ENCODE results near the gene CRISPLD2.

Gene CRISPLD2

GRCh38 chr16:84816023-84816422 is 3.8 kb upstream of the CRISPLD2 start:
- H3K4me3 ChIP-seq (ENCODE audit: low read length) = no peak overlapping the region
- no peak for TF ChIP-seq EZH2 (optimal IDR thresholded peaks at IDR 0.05; ENCODE audit: low read depth, low read length)
- TF ChIP-seq, protein P1, sequence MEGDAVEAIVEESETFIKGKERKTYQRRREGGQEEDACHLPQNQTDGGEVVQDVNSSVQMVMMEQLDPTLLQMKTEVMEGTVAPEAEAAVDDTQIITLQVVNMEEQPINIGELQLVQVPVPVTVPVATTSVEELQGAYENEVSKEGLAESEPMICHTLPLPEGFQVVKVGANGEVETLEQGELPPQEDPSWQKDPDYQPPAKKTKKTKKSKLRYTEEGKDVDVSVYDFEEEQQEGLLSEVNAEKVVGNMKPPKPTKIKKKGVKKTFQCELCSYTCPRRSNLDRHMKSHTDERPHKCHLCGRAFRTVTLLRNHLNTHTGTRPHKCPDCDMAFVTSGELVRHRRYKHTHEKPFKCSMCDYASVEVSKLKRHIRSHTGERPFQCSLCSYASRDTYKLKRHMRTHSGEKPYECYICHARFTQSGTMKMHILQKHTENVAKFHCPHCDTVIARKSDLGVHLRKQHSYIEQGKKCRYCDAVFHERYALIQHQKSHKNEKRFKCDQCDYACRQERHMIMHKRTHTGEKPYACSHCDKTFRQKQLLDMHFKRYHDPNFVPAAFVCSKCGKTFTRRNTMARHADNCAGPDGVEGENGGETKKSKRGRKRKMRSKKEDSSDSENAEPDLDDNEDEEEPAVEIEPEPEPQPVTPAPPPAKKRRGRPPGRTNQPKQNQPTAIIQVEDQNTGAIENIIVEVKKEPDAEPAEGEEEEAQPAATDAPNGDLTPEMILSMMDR (IDR thresholded peaks at IDR 0.05; ENCODE audit: low read length) = no peak
- no peak for TF ChIP-seq EZH2phosphoT487 (IDR thresholded peaks at IDR 0.05; ENCODE audit: low read length)
- no peaks in the 10 kb centered on the region for H3K9me2 ChIP-seq (replicated peaks; ENCODE audit: insufficient read depth, low read length)
- H3K9me3 ChIP-seq (replicated peaks; ENCODE audit: insufficient read depth, low read length) = no peaks in the 10 kb centered on the region
- H3K27ac ChIP-seq (ENCODE audit: low read length) = no peak overlapping the region
- DNase-seq = no peak
- H3K79me2 ChIP-seq (ENCODE audit: low read length) = no peaks in the 10 kb centered on the region
- H3K27me3 ChIP-seq (replicated peaks; ENCODE audit: insufficient read depth, low read length) = peaks cover 64% of the 10 kb centered on the region
- no peak overlapping the region for H3K9ac ChIP-seq (ENCODE audit: low read length)
- no peaks in the 10 kb centered on the region for H4K20me1 ChIP-seq (ENCODE audit: insufficient read depth, low read length)
- H3F3A ChIP-seq (ENCODE audit: insufficient read depth, low read length) = no peaks in the 10 kb centered on the region
- H3K4me2 ChIP-seq (ENCODE audit: low read depth, low read length) = no peak overlapping the region
- no peaks in the 10 kb centered on the region for H3K4me1 ChIP-seq (ENCODE audit: low read length)
- H2AFZ ChIP-seq (ENCODE audit: low read length) = no peak overlapping the region
- no peaks in the 10 kb centered on the region for H3K36me3 ChIP-seq (replicated peaks; ENCODE audit: insufficient read depth, low read length)

DNA sequence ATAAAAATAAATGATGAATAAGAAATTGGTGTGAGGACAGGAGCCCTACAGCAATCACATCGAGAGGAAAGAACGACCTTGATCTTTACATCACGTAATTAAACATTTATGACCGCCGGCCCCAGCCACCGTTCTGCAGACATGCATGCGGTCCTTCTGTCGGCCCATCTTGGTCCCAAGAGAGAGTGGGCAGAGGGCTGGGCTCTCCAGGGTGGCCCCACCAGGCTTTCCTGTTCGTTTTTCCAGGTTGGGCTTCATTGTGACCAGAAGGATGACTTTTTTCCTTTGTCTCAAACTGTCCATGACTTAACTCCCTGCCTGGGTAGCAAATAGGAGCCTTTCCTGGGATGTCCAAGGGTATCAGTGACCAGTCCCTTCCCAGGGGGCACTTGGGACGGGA is 3.3 kb upstream of the CRISPLD2 start:
- Histone ChIP-seq H3K4me2 (ENCODE audit: low read depth, low read length) (no peak overlapping the region), H3K9ac (ENCODE audit: low read length) (no peak overlapping the region), H2AFZ (ENCODE audit: low read length) (no peak overlapping the region), H3K9me3 (replicated peaks; ENCODE audit: insufficient read depth, low read length) (no peaks in the 10 kb centered on the region), H3K4me1 (ENCODE audit: low read length) (no peaks in the 10 kb centered on the region), H4K20me1 (ENCODE audit: insufficient read depth, low read length) (no peaks in the 10 kb centered on the region), H3K4me3 (ENCODE audit: low read length) (no peak overlapping the region), H3K27me3 (replicated peaks; ENCODE audit: insufficient read depth, low read length) (peaks cover 65% of the 10 kb centered on the region), H3K36me3 (replicated peaks; ENCODE audit: insufficient read depth, low read length) (no peaks in the 10 kb centered on the region), H3K79me2 (ENCODE audit: low read length) (no peaks in the 10 kb centered on the region), H3F3A (ENCODE audit: insufficient read depth, low read length) (no peaks in the 10 kb centered on the region), H3K9me2 (replicated peaks; ENCODE audit: insufficient read depth, low read length) (no peaks in the 10 kb centered on the region), H3K27ac (ENCODE audit: low read length) (no peak overlapping the region)
- TF ChIP-seq EZH2phosphoT487 (IDR thresholded peaks at IDR 0.05; ENCODE audit: low read length) (no peak), EZH2 (optimal IDR thresholded peaks at IDR 0.05; ENCODE audit: low read depth, low read length) (no peak)
- TF ChIP-seq, protein P1 (IDR thresholded peaks at IDR 0.05; ENCODE audit: low read length) = no peak
- no peak for DNase-seq

DNA sequence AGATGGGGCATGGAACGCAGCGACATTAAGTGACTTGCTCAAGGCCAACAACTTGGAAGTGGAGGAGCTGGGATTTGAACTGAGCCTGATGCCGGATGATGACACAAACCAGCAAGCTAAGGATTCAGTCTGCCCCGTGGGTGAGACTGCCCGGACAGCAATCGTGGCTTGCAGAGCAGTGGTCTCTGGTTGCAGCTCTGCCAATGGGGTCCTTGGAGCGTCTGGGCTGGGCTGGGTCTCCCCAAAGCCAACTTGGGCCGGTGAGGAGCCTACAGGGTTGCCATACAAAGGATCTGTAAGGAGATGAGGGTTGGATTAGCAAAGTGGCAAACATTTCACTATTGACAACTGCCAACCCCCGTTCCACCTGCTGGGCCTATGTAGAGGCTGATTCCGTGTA is 2.6 kb upstream of the CRISPLD2 start:
- Histone ChIP-seq H3K9me2 (replicated peaks; ENCODE audit: insufficient read depth, low read length) (no peaks in the 10 kb centered on the region), H3K79me2 (ENCODE audit: low read length) (no peaks in the 10 kb centered on the region), H3K4me1 (ENCODE audit: low read length) (no peaks in the 10 kb centered on the region), H3F3A (ENCODE audit: insufficient read depth, low read length) (no peaks in the 10 kb centered on the region), H3K4me2 (ENCODE audit: low read depth, low read length) (no peak overlapping the region), H3K27me3 (replicated peaks; ENCODE audit: insufficient read depth, low read length) (peaks cover 59% of the 10 kb centered on the region), H2AFZ (ENCODE audit: low read length) (no peak overlapping the region), H3K9me3 (replicated peaks; ENCODE audit: insufficient read depth, low read length) (no peaks in the 10 kb centered on the region), H3K9ac (ENCODE audit: low read length) (no peak overlapping the region), H3K27ac (ENCODE audit: low read length) (no peak overlapping the region), H4K20me1 (ENCODE audit: insufficient read depth, low read length) (no peaks in the 10 kb centered on the region), H3K4me3 (ENCODE audit: low read length) (no peak overlapping the region), H3K36me3 (replicated peaks; ENCODE audit: insufficient read depth, low read length) (no peaks in the 10 kb centered on the region)
- DNase-seq = no peak
- TF ChIP-seq EZH2 (optimal IDR thresholded peaks at IDR 0.05; ENCODE audit: low read depth, low read length) = no peak
- TF ChIP-seq, protein P1 (IDR thresholded peaks at IDR 0.05; ENCODE audit: low read length) = no peak
- TF ChIP-seq EZH2phosphoT487 (IDR thresholded peaks at IDR 0.05; ENCODE audit: low read length) = no peak
